Osteocyte (in vitro differentiated cells): ENCODE measurements around the gene ITPR1. TPM values are rescaled to one million over a fixed set of nuclear protein-coding genes. Genes with fewer than 3 reads are reported as not detected.

Source experiments
- DNase-seq: peaks from one replicate; pipeline ENCODE4 v3.0.0; 2021; ENCODE audit warnings: mixed read lengths; ENCODE audit not compliant: unreplicated experiment; ENCODE audit errors: extremely low spot score
- H3K27ac Mint-ChIP-seq: one replicate; pipeline ENCODE4 v1.8.0; 2021; ENCODE audit warnings: mild to moderate bottlenecking, mixed read lengths; ENCODE audit not compliant: unreplicated experiment
- H3K27me3 Mint-ChIP-seq: one replicate; pipeline ENCODE4 v1.8.0; 2021; ENCODE audit warnings: mixed read lengths; ENCODE audit not compliant: unreplicated experiment
- H3K36me3 Mint-ChIP-seq: one replicate; pipeline ENCODE4 v1.8.0; 2021; ENCODE audit warnings: mixed read lengths; ENCODE audit not compliant: unreplicated experiment
- H3K4me1 Mint-ChIP-seq: one replicate; pipeline ENCODE4 v1.8.0; 2021; ENCODE audit warnings: mixed read lengths; ENCODE audit not compliant: unreplicated experiment
- H3K4me3 Mint-ChIP-seq: one replicate; pipeline ENCODE4 v1.8.0; 2021; ENCODE audit warnings: mild to moderate bottlenecking, moderate library complexity, mixed read lengths; ENCODE audit not compliant: unreplicated experiment
- H3K9me3 Mint-ChIP-seq: one replicate; pipeline ENCODE4 v1.8.0; 2021; ENCODE audit warnings: mixed read lengths; ENCODE audit not compliant: unreplicated experiment
- CTCF ChIP-seq: fragments of 200-600 bp; sonication (generic); IDR thresholded peaks from 2 replicates; pipeline ENCODE4 v1.5.0; 2021; ENCODE audit warnings: antibody characterized with exemption, mild to moderate bottlenecking, moderate library complexity
- total RNA-seq: library from RNA; stranded (reverse); gene quantifications from 2 replicates; pipeline ENCODE4 v1.2.1, GENCODE V29; 2021

ITPR1 gene
- total RNA-seq, 1 donor from 2014 or later = 34.3 TPM

DNA sequence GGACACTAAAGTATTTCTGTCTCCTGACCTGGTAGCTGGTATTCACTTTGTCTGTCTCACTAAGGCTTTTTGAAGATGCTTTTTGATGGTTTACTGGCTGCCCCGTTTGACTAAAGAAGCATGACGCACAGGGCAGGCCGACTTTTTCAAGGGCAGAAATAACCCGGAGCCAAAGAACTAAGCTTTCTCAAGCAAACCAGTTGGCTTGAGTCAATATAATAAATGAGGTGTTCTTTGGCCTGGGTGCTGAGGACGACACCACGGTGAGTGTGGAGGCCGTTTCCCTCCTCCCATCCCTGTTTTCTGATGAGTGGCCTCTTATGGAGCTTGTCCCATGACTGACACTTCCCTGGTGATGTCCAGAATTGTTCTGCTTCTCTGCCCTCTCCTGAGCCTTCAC lies 220.9 kb downstream of the ITPR1 start:
- H3K27me3 Mint-ChIP-seq = no peaks in the 10 kb centered on the region
- H3K4me3 Mint-ChIP-seq = no peak overlapping the region
- H3K4me1 Mint-ChIP-seq = peaks cover 30% of the 10 kb centered on the region
- DNase-seq = no peak
- H3K27ac Mint-ChIP-seq = no peak overlapping the region
- no peak for TF ChIP-seq CTCF
- H3K9me3 Mint-ChIP-seq = no peaks in the 10 kb centered on the region
- H3K36me3 Mint-ChIP-seq = peaks cover 1% of the 10 kb centered on the region

GRCh38 chr3:4716266-4716665 lies 223.1 kb downstream of the ITPR1 start:
- Mint-ChIP-seq H3K27ac (peak overlapping the region; percentile 96), H3K4me1 (peaks cover 50% of the 10 kb centered on the region), H3K9me3 (no peaks in the 10 kb centered on the region), H3K4me3 (no peak overlapping the region), H3K36me3 (peaks cover 1% of the 10 kb centered on the region), H3K27me3 (no peaks in the 10 kb centered on the region)
- no peak for TF ChIP-seq CTCF
- DNase-seq = no peak

DNA sequence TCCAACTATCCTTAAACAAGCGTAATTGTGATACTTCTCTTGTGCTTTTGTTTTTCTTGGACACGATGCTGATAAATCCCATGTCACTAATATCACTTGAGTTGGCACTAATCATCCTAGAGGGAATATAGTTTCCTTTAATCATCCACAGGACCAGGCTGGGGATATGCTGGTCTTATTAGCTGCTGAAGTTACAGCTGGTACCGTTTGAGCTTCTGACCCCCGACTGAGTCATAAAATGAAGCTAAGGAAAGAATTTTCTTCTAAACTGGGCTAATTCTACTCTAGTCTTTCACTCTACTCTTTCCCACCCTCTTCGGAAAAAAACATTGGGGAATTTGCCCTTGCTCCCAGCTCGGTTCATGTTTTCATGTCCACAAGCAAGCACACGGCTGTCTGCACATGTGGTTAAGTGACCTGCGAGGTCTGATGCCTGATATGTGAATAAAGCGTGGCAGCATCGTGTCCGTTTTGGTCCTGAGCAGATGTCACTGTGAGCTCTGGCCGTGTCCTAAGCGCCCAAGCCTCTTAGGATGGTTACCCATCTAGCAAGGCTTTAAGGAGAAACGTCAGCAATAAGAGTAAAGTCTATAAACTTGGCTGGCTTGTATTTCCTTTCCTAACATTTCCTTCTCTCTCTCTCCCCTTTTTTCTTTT lies 223.7 kb downstream of the ITPR1 start:
- TF ChIP-seq CTCF = no peak
- Mint-ChIP-seq H3K27me3 (no peaks in the 10 kb centered on the region), H3K36me3 (peaks cover 1% of the 10 kb centered on the region), H3K9me3 (no peaks in the 10 kb centered on the region), H3K4me3 (peak overlapping the region; percentile 36), H3K27ac (peak overlapping the region; percentile 96), H3K4me1 (peaks cover 56% of the 10 kb centered on the region)
- no peak for DNase-seq

DNA sequence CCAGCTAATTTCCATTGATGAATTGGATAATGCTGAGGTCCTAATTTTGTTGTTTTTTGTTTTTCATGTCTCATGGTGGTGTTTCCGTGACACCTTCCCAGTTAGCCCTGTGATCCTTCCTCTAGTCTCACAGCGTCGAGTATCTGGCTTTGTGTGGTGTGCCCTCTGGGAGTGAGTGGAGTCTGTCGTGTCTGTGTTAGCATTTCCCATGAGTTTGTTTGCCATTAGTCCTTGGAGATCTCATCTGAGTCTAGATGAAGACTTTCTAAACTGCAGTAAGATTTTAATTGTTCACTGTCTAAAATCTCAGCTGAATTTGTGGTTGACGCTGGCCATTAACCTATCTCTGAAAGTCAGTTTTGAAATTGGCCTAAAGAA lies 224.2 kb downstream of the ITPR1 start:
- peaks cover 60% of the 10 kb centered on the region for H3K4me1 Mint-ChIP-seq

More for the DNA sequence above, 224.2 kb downstream of the ITPR1 start:
- Mint-ChIP-seq H3K4me3 (no peak overlapping the region), H3K36me3 (peaks cover under 1% of the 10 kb centered on the region), H3K9me3 (no peaks in the 10 kb centered on the region), H3K27me3 (no peaks in the 10 kb centered on the region), H3K27ac (peak overlapping the region; percentile 96)
- no peak for DNase-seq
- no peak for TF ChIP-seq CTCF
